ENCODE results near the gene CLIC3.

Gene CLIC3

DNA sequence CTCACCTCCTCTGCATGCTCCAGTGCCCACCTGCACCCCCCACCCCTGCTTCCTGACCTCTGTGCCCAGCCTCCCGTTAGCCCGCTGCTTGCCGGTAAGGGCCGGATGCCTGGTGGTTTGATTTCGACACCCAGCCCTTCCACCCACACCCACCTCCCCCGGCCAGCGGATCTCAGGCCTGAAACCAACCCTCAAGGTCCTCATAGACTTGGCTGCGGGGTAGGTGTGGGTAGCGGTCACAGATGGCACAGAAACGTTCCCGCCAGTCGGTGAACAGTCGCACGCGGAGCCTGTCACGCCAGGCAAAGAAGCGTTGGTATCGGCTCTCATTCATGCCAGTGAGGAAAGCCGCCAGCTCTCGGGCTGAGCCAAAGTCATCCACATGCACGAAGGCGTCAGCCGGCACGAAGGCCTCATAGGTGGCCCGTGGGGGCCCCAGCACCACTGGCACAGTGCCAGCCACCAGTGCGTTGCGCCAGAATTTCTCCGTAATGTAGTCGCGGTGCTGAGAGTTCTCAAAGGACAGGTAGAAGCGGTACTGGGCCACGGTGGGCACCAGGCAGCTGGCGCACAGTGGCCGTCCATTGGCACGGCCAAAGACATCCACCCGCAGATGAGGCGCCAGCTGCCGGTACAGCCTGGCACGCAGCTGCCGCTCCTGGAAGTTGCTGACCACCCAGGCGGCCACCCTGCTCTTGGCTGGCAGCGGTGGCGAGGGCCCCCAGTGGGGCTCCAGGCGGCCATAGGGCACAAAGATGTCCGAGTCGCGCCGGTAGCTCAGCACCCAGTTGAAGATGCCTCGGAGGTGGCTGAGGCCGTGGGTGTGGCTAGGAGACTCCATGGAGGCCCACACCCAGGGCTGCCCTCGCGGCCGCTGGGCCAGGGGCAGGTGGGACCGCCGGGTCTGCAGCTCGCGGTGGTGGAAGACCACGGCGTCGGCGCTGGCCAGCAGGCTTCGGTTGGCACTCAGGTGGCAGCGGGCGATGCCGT, 34.5 kb upstream of the CLIC3 start:
- DNase-seq, result peak; percentile 33

DNA sequence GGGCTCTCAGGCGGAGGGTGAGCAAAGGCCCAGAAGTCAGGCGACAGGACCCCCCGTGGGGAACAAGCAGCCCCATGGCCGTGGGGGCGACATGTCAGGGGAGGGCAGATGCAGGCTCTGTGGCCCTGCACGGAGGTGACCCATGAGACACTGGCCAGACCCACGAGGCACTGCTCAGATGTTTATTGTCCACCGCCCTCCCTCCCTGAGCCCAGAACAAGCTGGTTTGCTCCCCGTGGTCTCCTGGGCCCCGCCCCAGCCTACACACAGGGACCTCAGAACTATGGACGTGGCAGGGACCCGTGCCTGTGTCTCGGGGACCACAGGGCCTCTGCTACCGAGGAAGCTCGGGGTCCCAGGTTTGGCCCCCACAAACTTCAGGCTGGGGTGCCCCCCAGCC, 33.6 kb upstream of the CLIC3 start:
- no peak for DNase-seq

DNA sequence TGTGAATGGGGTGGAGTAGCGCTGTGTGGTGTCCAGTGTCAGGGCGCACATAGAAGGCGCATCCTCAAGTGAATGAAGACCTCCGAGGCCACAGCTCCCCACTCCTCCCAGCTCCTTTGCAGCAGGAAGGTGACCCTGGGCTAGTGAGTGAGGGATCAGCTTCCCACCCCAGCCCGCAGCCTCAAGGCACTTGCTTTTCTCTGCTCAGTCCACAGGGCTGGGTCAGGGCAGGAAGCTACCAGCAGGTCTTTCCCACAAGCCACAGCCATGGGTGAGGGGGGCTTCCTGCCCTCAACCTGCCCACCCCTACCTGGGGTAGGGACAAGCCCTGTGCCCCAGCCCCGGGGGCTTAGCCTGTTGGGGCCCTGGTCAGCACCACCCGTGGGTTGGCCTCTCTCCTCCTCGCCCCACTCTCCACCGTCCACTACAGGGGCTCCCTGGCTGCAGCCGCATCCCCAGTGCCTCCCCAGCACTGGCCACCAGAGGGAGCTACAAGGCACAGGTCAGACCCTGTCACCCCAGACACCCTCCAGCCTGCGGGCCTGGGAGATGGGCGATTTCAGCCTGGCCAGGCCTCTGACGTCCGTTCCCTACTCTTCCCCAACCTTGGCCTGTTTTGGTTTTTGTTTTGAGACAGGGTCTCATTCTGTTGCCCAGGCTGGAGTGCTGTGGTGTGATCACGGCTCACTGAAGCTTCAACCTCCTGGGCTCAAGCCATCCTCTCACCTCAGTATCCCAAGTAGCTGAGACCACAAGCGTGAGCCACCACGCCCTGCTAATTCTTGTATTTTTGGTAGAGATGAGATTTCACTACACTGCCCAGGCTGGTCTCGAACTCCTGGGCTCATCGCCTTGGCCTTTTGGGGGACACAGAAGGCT, 32.9 kb upstream of the CLIC3 start:
- peak; percentile 75 for DNase-seq

DNA sequence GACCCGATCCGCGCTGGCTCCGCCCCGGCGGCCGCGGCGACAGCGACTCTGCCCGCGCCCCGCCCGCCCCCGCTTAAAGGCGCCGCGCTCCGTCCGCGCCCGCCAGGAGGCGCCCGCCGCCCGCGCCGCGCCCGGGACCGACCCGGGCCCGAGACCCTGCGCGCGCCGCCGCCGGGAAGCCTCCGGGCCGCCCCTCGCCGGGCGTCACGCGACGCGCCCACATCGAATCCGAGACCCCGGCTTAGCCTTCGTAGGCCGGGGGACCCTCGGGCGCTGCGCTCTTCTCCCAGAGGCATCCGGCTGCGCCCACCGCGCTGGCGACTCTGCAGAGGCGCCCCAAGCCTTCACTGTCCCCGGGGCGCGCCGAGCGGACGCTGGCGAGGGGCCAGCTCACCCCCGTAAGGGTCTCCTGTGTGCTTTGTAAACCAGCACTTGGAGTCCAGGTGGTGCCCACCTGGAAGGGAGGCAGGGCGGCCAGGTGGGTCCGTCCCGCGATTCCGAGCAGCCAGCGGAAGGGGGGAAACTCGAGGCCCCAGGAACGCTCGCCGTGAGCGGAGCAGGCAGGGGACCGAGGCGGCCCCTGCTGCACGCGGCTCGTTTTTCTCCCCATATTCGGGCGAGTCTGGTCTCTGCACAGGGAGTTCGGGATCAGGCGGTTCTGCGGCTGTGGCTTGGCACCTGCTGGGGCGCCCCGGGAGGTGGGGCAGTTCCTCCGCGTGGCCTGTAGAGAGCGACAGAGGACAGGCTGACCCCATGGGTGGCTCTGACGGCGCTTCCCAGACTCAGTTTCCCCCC, 32.1 kb upstream of the CLIC3 start:
- peak; percentile 68 for DNase-seq

DNA sequence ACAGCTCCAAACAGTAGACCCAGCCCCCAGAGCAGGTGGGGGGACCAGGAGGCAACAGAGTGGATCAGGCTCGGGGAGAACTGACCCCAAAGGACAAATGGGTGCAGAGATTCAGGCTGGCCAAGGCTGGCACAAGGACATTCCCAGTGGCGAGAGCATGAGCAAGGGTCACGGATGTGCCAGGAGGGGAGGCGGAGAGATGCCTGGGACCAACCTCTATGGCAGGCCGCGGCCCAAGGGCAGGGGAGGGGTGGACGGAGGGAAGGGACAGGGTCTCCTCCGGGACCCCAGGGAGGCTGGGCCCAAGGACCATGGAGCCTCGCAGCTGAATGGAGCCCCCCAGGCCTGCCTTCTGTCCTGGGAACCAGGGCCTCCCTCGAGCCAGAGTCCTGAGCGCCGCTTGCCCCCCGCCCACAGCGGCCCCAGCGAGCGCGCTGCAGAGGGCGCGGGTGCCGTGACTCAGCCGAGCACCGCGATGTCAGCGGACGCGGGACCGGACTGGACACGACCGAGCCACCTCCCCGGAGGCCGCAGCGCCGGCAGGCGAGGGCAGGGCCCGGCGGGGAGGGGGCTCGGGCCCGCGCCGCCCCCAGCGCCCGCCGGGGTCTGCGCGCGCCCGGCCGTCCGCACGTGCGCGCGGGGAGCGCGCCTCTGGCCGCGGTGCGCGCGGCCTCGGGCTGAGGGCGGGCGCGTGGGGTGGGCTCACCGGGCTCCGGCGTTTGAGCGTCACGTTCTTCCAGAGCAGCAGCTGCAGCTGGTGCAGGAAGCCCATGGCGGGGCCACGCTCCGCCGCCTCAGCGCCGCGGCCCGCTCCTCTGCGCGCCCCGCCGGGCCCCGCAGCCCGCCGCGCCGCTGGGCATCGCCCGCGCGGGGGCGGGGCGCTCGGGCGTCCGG, 31.2 kb upstream of the CLIC3 start, which contains the start of gene ABCA2:
Gene ABCA2, minus strand, starts transcription at position 869 of the 894 bp plus-strand sequence. Its CDS starts 97 bp downstream, at position 772.
- no peak for DNase-seq

DNA sequence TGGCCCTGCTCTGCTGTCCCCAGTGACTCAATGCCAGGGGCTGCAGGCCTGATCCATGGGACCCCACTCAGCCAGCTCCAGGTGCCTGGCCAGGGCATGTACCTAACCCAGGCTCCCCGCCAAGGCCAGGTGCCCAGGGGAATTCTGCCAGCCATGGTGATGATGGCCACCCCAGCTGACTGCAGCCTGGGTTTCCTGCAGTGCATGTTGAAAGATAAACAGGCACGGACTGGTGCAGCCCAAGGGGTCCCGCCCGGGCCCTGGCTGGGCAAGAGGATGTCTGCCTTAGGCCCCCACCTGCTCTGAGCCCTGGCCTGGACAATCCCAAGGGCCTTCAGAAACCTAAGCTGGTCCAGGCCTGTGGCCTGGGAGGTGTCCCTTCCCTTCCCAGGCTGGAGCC, 30.5 kb upstream of the CLIC3 start:
- DNase-seq, result no peak

DNA sequence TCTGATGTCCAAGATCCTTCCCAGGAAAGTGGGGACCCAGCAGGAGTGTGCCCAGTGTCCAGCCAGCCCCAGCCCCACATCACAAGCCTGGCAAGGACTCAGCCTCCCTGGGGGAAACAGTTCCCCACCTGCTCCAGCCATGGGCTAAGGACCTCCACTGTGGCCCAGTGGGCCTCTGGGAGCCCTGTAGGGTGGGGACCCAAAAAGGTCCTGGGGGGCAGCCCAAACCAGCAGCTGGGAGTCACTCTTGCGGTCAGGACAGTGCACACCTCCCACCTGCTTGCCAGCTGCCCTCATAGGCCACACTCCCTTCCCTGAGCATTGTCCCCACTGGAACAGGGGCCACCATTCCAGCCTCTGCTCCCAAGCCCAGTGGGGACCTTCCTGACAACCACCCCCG, 30.0 kb upstream of the CLIC3 start:
- no peak for DNase-seq

DNA sequence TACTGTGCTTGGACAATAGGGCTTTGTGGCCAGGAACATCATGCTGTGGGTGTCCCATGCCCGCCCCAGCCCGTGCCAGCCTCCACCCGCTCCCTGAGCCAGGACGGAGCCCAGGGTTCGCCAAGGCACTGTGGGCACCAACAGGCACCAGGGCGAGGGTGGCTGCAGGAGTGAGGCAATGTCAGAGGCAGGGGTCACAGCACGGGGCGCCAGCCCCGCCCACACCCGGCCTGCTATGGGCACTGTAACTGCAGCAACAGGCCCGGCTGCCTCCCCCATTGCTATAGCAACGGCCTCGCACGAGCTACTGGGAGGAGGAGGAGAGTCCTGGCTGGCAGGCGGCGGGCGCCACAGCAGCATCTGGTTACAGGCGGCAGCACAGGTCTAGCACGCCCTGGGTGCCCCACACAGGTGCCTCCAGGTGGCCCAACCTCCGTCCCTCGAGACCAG, 29.2 kb upstream of the CLIC3 start:
- DNase-seq, result no peak

DNA sequence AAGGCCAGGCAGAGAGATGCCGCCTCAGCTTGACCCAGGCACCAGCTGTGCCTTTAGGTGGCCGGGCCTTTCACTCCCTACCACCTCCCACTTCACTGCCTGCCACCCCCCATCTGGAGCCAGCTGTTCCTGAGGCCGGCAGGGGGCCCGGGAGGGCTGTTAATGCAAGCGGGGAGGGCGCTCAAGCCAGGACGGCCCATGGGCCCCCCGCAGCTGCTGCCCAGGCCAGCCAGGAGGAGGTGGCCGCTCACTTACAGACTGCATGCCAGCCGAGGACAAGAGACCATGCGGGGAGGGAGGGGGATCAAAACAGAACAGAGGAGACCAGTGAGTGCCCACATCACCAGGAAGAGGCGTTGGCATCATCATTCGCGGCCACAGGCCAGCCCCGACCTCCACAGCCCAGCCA, 27.2 kb upstream of the CLIC3 start:
- DNase-seq, result no peak

DNA sequence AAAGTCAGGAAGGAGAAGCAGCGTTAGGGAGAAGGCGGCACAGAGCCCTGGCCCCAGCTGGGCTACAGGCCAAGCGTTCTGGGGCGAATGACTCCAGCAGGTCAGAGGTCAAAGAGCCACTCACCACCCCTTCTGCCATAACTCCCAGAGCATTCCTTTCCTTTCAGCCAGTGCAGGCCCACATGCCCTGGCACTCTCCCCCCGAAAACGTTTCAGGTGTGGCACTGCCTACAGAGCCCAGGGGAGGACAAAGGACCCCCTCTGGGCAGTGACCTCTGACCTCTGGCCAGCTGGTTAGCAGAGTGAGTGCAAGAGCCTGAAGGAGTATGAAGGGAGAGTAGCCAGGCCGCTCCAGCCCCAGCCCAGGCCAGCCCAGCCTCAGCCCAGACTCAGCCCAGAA, 26.8 kb upstream of the CLIC3 start:
- no peak for DNase-seq

DNA sequence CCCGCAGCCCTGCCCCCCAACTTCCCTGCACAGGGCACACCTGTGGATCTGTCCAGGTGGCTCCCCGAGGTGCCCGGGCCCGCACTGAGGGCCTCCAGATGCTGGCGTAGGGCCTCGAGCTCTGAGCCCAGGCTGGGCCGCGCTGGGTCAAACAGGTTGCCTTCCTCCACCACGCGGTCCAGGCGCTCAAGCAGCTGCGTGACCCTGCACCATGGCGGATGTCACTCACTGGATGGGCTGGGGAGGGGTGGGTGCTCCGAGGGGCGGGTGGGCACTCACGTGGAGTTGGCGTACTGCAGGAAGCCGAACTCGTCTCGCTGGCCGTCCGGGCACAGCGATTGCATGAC, 26.3 kb upstream of the CLIC3 start:
- DNase-seq, result no peak

DNA sequence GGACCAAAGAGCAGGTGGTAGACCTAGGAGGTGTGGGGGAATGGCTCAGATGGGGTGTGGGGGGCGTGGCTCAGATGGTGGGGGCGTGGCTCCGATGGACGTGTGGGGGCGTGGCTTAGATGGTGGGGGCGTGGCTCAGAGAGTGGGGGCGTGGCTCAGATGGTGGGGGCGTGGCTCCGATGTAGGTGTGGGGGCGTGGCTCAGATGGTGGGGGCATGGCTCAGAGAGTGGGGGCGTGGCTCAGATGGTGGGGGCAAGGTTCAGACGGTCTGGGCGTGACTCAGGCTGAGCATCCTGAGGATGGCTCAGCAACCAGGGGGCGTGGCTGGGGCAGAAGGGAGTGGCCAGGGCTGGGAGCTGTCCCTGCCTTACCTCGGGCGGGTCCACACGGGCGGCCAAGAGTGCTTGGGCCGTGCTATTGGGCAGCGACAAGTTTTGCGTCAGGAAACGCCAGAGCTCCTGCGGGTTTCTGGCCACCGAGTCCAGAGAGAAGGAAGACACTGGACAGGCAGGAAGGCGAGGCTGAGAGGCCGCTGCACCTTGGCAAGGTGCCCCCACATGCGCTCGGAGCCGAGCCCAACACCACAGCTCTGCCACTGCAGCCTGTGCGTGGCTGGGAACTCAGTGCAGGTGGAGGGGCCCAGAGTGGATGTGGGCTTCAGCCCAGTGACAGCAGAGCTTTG, 25.8 kb upstream of the CLIC3 start:
- DNase-seq, result peak; percentile 74

DNA sequence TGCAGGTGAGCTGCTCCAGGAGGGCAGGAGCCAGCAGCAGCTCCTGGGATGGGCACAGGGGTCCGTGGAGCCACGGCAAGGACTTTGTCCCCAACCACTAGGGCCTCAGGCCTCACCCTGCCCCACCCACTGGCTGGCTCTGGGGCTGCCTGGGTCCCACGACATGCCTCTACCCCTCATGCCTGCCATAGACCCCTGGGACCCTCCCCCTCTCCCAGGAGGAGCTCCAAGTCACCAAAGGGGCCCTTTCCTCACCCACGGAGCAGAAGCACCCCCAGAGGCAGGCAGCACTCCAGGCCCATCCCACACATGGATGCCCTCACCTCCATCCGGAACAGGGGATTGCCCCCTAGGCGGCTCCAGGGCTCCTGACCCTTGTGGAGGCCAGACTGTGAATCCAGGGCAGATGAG, 25.2 kb upstream of the CLIC3 start:
- DNase-seq, result no peak

DNA sequence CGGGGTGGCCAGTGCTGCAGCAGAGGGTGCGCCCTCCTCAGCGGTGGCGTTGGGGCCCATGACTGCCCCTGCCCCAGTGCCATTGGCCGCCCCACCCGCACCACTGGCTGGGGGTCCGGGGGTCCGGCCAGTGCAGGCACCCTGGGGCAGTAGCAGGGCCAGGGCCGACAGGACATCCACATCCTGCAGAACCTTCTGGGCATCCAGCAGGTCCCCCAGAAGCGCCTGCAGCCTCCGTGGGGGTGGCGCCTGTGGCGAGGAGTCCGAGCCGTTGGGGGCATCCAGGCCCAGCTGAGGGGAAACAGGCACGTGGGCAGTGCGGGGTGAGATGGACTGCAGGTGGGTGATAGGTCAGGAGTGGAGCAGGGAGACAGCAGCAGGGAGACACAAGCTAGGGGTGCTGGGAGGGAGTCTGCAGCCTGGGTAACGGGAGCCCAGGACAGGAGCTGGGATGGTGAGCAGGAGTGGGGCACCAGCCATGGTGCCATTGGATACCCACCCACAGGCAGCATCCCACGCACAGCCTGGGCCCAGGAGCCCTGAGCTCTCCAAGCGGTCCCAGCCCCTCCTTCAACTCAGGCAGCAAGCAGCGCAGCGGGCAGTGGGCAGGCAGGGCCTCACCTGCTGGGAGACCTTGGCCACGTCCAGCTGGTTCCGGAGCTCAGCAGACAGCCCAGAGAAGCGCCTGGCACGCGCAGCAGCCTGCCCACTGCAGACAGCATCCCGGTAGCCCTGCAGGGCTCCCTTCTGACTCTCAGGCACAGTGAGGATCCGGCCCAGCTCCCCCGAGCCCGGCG, 24.6 kb upstream of the CLIC3 start:
- DNase-seq, result no peak

DNA sequence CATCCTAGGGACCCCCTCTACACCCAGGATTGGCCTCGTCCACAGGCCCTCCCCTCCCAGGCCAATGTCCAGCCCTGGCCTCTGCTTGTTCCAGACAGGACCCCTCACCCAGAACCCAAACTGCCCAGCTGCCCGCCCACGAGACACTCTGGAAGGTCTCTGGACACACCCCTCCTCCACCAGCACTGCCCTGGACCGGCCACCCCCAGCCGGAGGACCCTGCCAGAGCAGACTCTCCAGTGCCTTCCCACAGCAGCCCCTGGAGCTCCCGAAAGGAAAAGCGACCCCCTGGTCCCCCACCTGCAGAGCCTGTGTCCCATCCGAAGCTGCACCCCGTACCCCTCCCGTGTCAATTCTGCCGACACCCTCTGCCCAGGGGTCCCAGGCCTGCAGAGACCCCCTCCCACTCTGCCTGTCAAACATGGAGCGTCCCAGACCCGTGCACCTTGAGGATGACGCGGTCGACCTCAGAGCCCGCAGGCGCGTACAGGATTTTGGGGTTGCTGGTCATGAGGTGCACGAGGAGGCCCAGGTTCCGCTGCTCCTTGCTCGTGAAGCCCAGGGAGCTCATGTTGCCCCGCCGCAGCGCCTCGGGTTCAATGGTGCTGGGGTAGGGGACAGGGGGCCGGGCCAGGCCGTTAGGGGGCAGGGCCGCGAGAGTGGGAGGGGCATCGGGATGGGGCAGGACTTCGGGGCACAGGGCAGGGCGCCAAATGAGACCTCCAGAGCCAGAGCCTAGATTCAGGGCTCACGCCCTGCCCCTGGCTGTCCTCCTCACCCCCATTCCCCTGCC, 23.7 kb upstream of the CLIC3 start:
- DNase-seq, result no peak

DNA sequence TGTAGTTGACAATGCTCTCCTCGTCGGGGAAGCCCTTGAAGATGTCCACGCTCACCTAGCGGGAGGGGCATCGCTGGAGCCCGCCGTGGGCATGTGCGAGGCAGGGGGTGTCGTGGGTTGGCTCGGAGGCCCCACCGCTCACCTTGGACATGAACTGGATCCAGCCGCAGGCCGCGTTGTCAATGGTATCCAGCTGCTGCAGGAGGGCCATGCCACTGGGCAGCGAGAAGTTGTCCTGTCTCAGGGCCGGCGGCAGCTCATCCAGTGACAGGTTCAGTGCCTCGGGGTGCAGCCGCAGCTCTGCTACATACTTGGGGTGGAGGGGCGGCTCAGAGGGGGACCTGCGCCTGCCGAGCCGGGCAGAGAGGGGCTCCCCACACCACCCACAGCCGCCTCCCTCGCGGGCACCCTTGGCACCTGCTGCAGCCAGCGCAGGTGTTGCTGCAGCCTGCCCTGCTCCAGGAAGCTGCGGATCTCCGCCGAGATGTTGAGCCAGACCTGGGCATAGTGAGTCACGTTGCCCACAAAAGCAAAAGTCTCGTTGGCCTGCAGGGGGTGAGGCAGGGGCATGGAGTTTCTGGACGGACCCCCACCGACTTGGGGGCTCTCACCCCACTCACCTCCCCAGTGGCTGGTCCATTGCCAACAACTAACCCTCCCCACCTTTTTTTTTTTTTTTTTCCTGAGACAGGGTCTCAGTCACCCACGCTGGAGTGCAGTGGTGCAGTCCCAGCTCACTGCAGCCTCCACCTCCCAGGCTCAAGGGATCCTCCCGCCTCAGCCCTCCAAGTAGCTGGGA, 22.6 kb upstream of the CLIC3 start:
- DNase-seq, result no peak

DNA sequence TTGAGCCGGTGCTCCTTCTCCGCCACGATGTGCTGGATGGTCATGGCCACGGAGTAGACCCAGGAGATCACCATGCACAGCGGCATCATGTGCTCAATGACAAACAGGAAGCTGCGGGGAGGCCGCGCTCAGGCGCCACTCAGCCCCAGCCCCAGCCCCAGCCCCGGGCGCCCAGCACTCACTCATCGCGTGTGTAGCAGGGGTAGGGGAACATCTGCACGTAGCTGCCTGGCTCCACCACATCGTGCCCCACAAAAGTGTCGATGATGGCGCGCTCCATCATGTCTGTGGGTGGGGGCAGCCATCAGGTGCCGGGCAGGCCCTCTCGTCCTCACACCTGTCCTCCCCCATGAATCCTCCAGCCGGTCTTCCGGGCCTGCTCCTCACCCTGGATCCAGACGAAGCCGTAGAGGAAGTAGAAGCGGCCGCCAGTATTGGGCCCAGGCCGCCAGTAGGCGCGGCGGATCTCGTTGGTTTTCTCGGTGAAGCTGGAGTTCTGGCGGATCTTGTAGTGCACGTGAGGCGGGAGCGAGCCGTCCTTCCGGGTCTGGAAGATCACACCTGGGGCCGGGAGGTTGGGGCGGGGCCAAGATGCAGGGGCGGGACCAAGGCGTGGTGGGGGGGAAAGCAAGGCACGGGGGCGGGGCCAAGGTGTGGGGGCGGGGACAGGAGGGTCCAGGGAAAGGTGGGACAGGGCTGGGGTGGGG, 21.6 kb upstream of the CLIC3 start:
- no peak for DNase-seq

DNA sequence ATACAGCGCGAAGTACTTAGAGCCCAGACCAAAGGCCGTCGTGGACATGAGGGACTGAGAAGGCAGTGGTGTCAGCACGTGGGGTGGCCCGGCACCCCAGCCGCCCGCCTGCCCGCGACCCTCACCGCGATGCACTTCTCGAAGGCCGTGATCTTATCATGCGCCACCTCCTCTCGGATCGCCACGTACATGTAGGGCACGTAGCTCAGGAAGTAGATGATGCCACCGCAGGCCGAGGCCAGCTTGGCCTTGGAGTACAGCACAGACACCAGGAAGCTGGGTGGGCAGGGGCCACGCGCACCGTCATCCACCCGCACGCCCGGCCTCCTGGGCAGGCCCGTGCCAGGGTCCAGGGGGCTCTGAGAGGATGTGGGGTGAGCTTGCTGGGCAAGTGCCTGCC, 20.7 kb upstream of the CLIC3 start:
- no peak for DNase-seq

Measured in stimulated activated CD4-positive, alpha-beta T cell treated with anti-CD3 and anti-CD28 coated beads, Interleukin-4, amount 100 ng/mL, for 1 hour (primary cell).